ENCODE data around the gene SPEG. TPM values are rescaled to one million over a fixed set of nuclear protein-coding genes. Genes with fewer than 3 reads are reported as not detected.

Gene SPEG
- total RNA-seq, 1 donor from 2014 or later, result 6.5 TPM

- Histone ChIP-seq H3K27me3 (ENCODE audit: low read depth) (peaks cover 30% of the 10 kb centered on the region), H3K4me3 (no peak overlapping the region), H3K27ac (no peak overlapping the region), H3K4me1 (no peaks in the 10 kb centered on the region), H3K9me3 (no peaks in the 10 kb centered on the region), H3K36me3 (no peaks in the 10 kb centered on the region)
- ATAC-seq, result no peak
- intact Hi-C loops (cut with DNase I), result no loop called here
- no peak for TF ChIP-seq CTCF (IDR thresholded peaks at IDR 0.05)
- no peak for DNase-seq
These were observed 13.3 kb upstream of the SPEG start for GRCh38 chr2:219421323-219421722.

DNA sequence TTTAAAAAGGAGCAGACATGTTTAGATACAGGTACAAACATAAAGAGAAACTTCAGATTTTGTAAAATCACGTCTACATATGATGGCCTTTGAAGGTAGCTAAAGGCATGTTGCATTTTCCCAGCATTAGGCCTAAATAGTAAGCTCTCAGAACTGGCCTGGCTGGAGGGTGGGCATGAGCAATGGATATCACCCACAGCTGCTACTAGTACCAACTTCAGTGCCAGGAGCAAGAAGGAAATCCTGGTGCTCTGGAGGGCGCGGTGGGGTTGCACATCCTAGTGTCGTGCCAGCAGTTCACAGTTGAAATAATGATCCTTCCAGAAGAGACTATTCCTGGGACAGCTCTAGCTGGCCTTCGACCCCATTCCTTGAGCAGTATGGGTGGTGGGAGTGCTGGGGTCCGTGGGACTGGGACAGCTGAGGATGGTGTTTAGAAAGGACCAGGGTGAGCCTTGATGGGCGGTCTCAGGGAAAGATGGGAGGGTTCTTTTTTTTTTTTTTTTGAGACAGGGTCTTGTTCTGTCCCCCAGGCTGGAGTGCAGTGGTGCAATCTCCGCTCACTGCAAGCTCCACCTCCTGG lies 11.6 kb upstream of the SPEG start:
- H3K4me1 ChIP-seq, result no peaks in the 10 kb centered on the region
- peaks cover 24% of the 10 kb centered on the region for H3K27me3 ChIP-seq (ENCODE audit: low read depth)
- DNase-seq, result no peak
- TF ChIP-seq CTCF (IDR thresholded peaks at IDR 0.05), result no peak
- H3K36me3 ChIP-seq, result no peaks in the 10 kb centered on the region
- intact Hi-C loops (cut with DNase I), result no loop called here
- ATAC-seq, result no peak
- no peak overlapping the region for H3K27ac ChIP-seq
- H3K4me3 ChIP-seq, result no peak overlapping the region
- H3K9me3 ChIP-seq, result no peaks in the 10 kb centered on the region

DNA sequence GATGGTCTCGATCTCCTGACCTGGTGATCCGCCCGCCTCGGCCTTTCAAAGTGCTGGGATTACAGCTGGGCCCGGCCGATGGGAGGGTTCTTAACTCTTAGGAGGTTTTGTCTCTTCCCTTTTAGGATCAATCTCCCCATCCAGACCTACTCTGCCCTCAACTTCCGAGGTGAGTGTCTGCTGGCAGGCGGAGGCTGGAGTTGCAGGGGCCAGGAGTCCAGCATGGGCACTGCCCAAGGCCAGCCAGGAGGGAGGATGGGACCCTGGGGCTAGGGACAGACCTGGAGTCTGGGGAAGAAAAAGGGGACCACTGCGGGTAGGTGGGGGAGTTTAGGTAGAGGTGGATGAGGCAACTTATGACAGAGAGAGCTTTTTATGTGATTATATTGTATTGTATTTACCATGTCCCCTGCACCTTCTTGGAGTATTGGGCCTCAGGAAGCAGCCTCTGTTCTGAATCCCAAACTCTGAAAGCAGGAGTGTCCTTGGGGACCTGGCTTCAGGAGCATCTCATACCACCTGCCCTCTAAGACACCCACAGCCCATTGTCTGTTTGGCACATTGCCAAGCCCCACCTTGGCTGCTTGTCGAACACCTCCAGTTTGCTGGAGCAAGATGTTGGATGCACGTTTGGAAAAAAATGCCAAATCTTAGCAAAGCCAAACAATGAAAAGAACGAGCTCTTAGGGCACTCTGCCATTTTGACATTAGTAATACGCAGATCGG lies 10.8 kb upstream of the SPEG start:
- no peak for DNase-seq
- TF ChIP-seq CTCF (IDR thresholded peaks at IDR 0.05), result no peak
- Histone ChIP-seq H3K4me1 (no peaks in the 10 kb centered on the region), H3K36me3 (no peaks in the 10 kb centered on the region), H3K9me3 (no peaks in the 10 kb centered on the region), H3K27me3 (ENCODE audit: low read depth) (peaks cover 16% of the 10 kb centered on the region), H3K27ac (no peak overlapping the region), H3K4me3 (no peak overlapping the region)
- intact Hi-C loops (cut with DNase I), result no loop called here
- ATAC-seq, result no peak

DNA sequence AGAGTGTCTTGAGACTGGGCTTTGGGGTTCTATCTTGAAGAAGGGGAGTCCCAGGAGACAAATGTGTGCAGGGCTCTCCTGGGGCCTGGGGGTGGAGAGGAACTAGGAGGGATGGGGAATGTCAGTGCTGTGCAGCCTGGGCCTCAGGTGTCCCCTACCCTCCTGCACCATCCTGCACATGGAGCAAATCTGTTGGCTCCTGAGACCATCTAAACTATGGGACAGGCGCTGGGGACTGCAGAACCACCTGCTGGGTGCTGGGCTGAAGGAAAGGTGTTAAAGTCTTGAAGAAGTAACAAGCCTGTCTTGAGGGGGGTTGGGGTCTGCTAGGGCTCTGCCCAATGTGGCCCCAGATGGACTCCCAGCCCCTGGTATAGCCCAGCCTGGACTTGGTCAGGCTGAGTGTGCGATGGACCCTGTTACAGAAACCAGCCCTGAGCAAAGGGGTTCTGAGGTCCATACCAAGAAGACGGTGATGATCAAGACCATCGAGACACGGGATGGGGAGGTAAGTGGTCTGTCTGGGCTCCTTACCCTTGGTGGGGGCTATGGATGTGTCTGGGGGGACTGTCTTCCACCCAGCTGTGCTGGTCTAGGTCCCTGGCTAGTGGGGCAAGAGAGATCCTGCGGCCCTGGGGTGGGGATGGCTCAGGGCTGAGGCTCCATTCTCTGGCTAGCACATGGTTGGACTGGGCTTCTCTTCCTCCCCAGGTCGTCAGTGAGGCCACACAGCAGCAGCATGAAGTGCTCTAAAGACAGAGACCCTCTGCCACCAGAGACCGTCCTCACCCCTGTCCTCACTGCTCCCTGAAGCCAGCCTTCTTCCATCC lies 9.2 kb upstream of the SPEG start:
- intact Hi-C loops (cut with DNase I), result no loop called here
- no peak for ATAC-seq
- Histone ChIP-seq H3K27ac (no peak overlapping the region), H3K36me3 (no peaks in the 10 kb centered on the region), H3K9me3 (no peaks in the 10 kb centered on the region), H3K27me3 (ENCODE audit: low read depth) (no peaks in the 10 kb centered on the region), H3K4me1 (no peaks in the 10 kb centered on the region), H3K4me3 (no peak overlapping the region)
- TF ChIP-seq CTCF (IDR thresholded peaks at IDR 0.05), result no peak
- no peak for DNase-seq

GRCh38 chr2:219426068-219426443 lies 8.6 kb upstream of the SPEG start:
- intact Hi-C loops (cut with DNase I), result no loop called here
- TF ChIP-seq CTCF (IDR thresholded peaks at IDR 0.05), result no peak
- Histone ChIP-seq H3K27ac (no peak overlapping the region), H3K9me3 (no peaks in the 10 kb centered on the region), H3K27me3 (ENCODE audit: low read depth) (no peaks in the 10 kb centered on the region), H3K4me3 (no peak overlapping the region), H3K36me3 (no peaks in the 10 kb centered on the region), H3K4me1 (no peaks in the 10 kb centered on the region)
- DNase-seq (no peak), ATAC-seq (no peak)
